Activated T-helper 1 cell treated with Interleukin-2 at 50 U/mL for 16 hours (primary cell): ENCODE data around the gene ASCL4.

Experiments used
- DNase-seq: peaks from one replicate; pipeline ENCODE4 v3.0.0-alpha.2; 2020; ENCODE audit warnings: low read depth

The ASCL4 gene

GRCh38 chr12:107778383-107779025, 4.0 kb downstream of the ASCL4 start:
- DNase-seq = no peak

- no peak for DNase-seq
Measured at GRCh38 chr12:107779077-107779831, 4.8 kb downstream of the ASCL4 start.

DNA sequence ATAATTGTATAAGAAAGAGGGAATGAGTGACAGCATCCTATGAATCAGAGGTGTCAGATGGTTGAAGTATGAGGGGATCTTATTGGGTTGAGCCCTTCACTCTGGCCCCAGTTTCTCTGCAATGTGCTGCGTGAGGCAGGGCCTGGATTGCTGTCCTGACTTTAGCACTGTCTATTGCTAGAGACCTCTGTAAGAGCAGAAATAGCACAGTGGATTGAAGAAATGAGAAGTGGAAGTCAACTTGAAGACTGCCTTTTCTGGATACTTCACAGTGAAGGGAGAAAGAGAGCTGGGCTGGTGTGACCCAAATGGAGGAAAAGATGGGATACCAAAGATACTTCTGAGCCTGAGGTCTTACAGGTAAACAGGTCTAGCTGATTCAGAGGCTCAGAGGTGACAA, 5.8 kb downstream of the ASCL4 start:
- DNase-seq = no peak

DNA sequence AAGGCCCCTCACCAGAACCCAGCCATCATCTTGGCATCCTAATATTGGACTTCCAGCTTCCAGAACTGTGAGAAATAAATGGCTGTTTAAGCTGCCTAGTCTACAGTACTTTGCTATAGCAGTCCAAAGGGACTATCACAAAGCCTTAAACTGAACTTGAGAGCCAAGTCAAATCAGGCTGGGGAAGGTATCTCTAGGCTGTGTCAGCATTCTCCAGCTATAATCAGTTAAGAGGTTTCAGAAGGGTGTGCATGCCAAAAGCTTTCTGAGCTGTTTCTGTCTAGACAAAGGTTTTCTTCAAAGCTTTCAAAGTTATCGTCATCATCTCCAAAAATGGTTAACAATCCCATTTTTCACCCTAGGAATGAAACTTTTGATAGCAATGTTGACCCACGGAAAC, 7.6 kb downstream of the ASCL4 start:
- no peak for DNase-seq

- DNase-seq = no peak
Measured at GRCh38 chr12:107783406-107784376, 9.2 kb downstream of the ASCL4 start.

DNA sequence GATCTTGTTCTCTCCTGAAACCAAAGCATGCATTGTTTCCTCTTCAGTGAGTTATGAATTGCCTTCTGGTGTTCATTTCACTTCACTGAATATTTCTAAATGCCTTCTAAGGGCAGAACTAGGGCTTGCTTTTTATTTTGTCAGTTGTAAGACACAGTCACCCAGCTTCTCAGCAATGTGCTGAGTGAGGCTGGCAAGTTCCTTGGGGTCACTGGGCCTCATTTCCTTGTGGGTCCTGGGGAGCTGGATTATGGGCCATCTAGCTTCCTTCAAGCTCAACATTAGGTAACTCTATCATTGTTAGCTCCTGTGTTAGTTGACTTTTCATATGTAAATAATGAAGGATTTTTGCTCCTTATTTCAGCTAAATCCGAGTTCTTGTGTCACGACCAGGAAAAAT, 13.8 kb downstream of the ASCL4 start:
- DNase-seq = no peak

DNA sequence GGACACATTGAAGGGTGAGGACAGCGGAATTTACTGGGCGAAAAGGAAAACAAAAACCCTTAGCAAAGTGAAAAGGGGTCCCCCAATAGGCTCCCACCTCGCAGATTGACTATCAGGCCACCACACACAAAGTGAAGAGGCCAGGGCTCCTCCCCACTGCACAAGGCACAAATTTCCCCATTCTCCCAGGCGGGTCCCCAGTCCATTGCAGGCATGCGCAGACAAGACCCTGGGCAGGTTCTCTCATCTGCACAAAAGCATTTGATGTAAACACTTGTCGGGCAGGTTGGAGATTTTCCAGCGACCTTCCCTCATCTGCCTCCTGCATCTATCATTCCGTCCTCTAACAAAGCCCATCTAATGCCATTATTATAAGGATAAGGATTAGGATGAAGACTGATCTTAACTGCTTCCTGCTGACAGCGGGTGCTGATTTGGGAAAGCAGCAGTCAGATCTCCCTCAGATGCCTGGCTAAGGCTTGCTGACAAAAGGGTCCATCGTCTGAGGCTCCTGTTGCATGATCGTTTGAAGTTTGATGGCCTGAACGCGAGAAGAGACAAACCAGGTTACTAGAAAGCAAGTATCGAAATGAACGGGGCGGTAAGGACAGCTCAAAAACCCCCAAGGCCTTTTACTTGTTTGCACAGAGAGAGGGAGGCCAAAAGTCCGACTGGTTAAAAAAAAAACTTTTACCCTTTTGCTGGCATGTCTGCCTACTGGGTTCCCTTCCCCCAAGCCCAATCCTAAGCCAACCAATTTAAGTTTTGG, 14.4 kb downstream of the ASCL4 start:
- no peak for DNase-seq

DNA sequence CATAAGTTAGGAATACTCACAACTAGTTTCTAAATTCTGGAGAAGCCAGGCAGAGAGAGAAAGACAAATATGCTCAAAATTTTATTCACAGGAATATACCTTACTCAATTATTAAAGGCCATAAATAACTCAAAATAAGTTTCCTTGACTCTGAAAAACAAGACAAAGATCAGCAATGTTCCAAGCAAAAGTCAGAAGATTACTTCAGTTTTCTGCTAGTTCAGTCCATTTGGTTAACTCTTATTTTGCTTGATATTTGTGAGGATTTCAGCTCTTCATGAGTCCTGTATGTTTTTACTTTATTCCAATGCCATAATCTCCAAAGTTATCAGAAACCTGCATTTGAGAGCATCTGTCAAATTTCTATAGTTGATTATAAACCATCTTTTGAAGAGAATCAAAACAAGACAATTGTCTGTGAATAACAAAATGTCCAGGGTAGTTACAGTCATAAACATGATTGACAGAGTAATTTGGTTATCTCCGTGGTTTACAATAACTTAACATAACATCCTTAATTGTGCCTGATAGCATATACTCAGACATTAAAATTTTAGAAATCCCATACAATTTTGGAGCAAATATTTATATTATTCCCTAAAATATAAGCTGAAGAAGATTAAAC, 17.1 kb downstream of the ASCL4 start:
- DNase-seq = no peak

- no peak for DNase-seq
Measured at GRCh38 chr12:107794451-107794850, 19.9 kb downstream of the ASCL4 start.

DNA sequence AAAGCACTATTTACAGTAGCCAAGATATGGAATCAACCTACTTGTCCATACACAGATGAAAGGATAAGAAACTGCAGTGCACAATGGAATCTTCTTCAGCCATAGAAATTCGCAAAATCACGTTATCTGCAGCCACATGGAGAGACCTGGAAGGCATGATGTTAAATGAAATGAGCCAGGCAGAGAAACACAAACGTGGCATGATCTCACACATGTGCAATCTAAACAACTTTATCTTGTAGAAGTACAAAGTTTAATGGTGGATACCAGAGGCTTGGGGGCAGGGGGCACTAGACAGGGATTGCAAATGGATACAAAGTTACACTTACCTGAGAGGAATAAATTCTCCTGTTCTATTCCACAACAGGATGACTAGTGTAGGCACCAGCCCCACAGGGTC, 24.1 kb downstream of the ASCL4 start:
- no peak for DNase-seq

DNA sequence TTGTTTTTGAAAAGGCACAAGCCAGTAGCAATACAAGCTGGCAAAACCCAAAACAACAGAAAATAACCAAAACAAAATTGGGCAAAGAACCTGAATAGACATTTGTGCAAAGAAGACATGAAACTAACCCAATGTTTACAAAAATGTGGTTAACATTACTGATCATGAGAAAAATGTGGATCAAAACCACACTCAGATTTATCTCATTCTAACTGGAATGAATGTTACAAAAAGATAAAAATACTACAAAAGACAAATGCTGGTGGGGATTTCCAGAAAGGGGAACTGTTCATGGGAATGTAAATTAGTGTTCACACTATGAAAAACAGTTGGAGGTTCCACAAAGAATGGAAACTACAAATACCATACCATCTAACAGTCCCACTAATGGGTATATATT, 26.6 kb downstream of the ASCL4 start:
- no peak for DNase-seq

- DNase-seq = no peak
Measured at GRCh38 chr12:107803092-107803491, 28.6 kb downstream of the ASCL4 start.

- no peak for DNase-seq
Measured at GRCh38 chr12:107805488-107806180, 31.1 kb downstream of the ASCL4 start.

GRCh38 chr12:107807471-107808150, 33.1 kb downstream of the ASCL4 start:
- DNase-seq = no peak

GRCh38 chr12:107817250-107817649, 42.7 kb downstream of the ASCL4 start:
- DNase-seq = no peak

DNA sequence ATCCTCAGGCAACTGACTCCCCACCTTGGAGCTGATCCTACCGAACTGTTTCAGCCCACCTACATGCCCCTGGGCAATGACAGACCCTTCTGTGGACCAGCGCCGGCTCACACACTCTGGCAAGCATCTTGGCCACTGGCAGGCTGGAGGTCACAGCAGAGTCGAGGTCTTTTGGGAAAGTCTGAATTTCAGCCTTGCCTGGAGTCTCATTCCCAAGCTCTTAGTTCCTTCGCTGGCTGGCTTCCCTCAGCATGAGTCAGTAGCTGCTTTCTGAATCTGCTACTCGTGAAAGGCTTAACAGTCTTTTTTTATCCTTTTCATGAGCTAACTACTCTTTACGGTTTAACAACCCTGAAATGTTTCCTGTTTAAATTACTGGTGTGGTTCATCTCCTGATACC, 44.5 kb downstream of the ASCL4 start:
- no peak for DNase-seq

DNA sequence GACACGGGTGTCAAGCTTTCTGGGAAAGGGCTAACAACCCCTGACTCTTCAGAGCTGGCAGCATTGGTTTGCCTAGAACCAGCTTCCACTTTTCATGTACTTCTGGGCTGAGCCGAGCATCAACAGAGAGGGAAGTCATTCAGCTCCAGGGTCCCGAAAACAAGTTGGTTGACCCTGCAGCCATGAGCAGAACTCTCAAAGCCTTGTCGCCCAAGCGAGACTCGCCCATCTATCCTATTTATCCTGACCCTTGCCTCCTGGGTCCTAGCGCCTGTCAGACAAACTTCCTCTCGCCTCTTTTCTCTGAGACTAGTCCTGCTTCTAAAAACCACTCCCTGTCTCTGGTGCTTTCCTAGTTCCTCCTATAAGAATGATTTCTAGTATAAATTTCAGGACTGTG, 47.9 kb downstream of the ASCL4 start:
- no peak for DNase-seq
